ENCODE measurements around the gene SEMA6A.

Gene SEMA6A, protein sequence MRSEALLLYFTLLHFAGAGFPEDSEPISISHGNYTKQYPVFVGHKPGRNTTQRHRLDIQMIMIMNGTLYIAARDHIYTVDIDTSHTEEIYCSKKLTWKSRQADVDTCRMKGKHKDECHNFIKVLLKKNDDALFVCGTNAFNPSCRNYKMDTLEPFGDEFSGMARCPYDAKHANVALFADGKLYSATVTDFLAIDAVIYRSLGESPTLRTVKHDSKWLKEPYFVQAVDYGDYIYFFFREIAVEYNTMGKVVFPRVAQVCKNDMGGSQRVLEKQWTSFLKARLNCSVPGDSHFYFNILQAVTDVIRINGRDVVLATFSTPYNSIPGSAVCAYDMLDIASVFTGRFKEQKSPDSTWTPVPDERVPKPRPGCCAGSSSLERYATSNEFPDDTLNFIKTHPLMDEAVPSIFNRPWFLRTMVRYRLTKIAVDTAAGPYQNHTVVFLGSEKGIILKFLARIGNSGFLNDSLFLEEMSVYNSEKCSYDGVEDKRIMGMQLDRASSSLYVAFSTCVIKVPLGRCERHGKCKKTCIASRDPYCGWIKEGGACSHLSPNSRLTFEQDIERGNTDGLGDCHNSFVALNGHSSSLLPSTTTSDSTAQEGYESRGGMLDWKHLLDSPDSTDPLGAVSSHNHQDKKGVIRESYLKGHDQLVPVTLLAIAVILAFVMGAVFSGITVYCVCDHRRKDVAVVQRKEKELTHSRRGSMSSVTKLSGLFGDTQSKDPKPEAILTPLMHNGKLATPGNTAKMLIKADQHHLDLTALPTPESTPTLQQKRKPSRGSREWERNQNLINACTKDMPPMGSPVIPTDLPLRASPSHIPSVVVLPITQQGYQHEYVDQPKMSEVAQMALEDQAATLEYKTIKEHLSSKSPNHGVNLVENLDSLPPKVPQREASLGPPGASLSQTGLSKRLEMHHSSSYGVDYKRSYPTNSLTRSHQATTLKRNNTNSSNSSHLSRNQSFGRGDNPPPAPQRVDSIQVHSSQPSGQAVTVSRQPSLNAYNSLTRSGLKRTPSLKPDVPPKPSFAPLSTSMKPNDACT

GRCh38 chr5:116574367-116575325, at the start of gene SEMA6A:
Gene SEMA6A, minus strand, starts transcription at chr5:116574823. Its CDS starts 69,879 bp downstream, at chr5:116504944.
- peak within 1 kb of the TSS; percentile 9 for H3K4me3 ChIP-seq (ENCODE audit: severe bottlenecking)
- peaks cover 81% of the 10 kb centered on the region for H3K27me3 ChIP-seq (ENCODE audit: insufficient read depth, poor library complexity, severe bottlenecking)
- DNase-seq (ENCODE audit: low spot score) (peak; percentile 74), ATAC-seq (ENCODE audit: low read depth) (peak; percentile 76)
- no peaks in the 10 kb centered on the region for H3K9me3 ChIP-seq (ENCODE audit: severe bottlenecking)
- TF ChIP-seq, protein P1, sequence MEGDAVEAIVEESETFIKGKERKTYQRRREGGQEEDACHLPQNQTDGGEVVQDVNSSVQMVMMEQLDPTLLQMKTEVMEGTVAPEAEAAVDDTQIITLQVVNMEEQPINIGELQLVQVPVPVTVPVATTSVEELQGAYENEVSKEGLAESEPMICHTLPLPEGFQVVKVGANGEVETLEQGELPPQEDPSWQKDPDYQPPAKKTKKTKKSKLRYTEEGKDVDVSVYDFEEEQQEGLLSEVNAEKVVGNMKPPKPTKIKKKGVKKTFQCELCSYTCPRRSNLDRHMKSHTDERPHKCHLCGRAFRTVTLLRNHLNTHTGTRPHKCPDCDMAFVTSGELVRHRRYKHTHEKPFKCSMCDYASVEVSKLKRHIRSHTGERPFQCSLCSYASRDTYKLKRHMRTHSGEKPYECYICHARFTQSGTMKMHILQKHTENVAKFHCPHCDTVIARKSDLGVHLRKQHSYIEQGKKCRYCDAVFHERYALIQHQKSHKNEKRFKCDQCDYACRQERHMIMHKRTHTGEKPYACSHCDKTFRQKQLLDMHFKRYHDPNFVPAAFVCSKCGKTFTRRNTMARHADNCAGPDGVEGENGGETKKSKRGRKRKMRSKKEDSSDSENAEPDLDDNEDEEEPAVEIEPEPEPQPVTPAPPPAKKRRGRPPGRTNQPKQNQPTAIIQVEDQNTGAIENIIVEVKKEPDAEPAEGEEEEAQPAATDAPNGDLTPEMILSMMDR (IDR thresholded peaks at IDR 0.05; ENCODE audit: poor library complexity, severe bottlenecking): no peak
- H3K27ac ChIP-seq (ENCODE audit: poor library complexity, severe bottlenecking): no peak within 1 kb of the TSS
- no peaks in the 10 kb centered on the region for H3K4me1 ChIP-seq (ENCODE audit: insufficient read depth, poor library complexity, severe bottlenecking)
- H3K36me3 ChIP-seq (ENCODE audit: low read depth): no peaks in the 10 kb centered on the region

- Histone ChIP-seq H3K4me3 (ENCODE audit: severe bottlenecking) (no peak overlapping the region), H3K9me3 (ENCODE audit: severe bottlenecking) (no peaks in the 10 kb centered on the region), H3K36me3 (ENCODE audit: low read depth) (no peaks in the 10 kb centered on the region), H3K27ac (ENCODE audit: poor library complexity, severe bottlenecking) (no peak overlapping the region), H3K4me1 (ENCODE audit: insufficient read depth, poor library complexity, severe bottlenecking) (no peaks in the 10 kb centered on the region), H3K27me3 (ENCODE audit: insufficient read depth, poor library complexity, severe bottlenecking) (no peaks in the 10 kb centered on the region)
- ATAC-seq (ENCODE audit: low read depth) (no peak), DNase-seq (ENCODE audit: low spot score) (no peak)
- TF ChIP-seq, protein P1 (IDR thresholded peaks at IDR 0.05; ENCODE audit: poor library complexity, severe bottlenecking): no peak
Observed at GRCh38 chr5:116622375-116623050, 47.9 kb upstream of the SEMA6A start.

GRCh38 chr5:116621599-116621998, 47.0 kb upstream of the SEMA6A start:
- Histone ChIP-seq H3K27me3 (ENCODE audit: insufficient read depth, poor library complexity, severe bottlenecking) (no peaks in the 10 kb centered on the region), H3K36me3 (ENCODE audit: low read depth) (no peaks in the 10 kb centered on the region), H3K4me3 (ENCODE audit: severe bottlenecking) (no peak overlapping the region), H3K27ac (ENCODE audit: poor library complexity, severe bottlenecking) (no peak overlapping the region), H3K9me3 (ENCODE audit: severe bottlenecking) (no peaks in the 10 kb centered on the region), H3K4me1 (ENCODE audit: insufficient read depth, poor library complexity, severe bottlenecking) (no peaks in the 10 kb centered on the region)
- no peak for DNase-seq (ENCODE audit: low spot score)
- TF ChIP-seq, protein P1 (IDR thresholded peaks at IDR 0.05; ENCODE audit: poor library complexity, severe bottlenecking): no peak
- no peak for ATAC-seq (ENCODE audit: low read depth)

- H3K36me3 ChIP-seq (ENCODE audit: low read depth): no peaks in the 10 kb centered on the region
- no peaks in the 10 kb centered on the region for H3K9me3 ChIP-seq (ENCODE audit: severe bottlenecking)
- no peaks in the 10 kb centered on the region for H3K27me3 ChIP-seq (ENCODE audit: insufficient read depth, poor library complexity, severe bottlenecking)
- H3K4me3 ChIP-seq (ENCODE audit: severe bottlenecking): no peak overlapping the region
- DNase-seq (ENCODE audit: low spot score) (no peak), ATAC-seq (ENCODE audit: low read depth) (no peak)
- no peaks in the 10 kb centered on the region for H3K4me1 ChIP-seq (ENCODE audit: insufficient read depth, poor library complexity, severe bottlenecking)
- no peak overlapping the region for H3K27ac ChIP-seq (ENCODE audit: poor library complexity, severe bottlenecking)
- TF ChIP-seq, protein P1 (IDR thresholded peaks at IDR 0.05; ENCODE audit: poor library complexity, severe bottlenecking): no peak
Observed at GRCh38 chr5:116616876-116617275, 42.3 kb upstream of the SEMA6A start.

All from RWPE2 (cell line).